ENCODE measurements around the gene COX6B2.
A peak's percentile ranks its signal among the peaks of the same experiment; 100 is the strongest.

The COX6B2 gene

GRCh38 chr19:55386493-55386971 lies 32.0 kb upstream of the COX6B2 start:
- peaks cover 10% of the 10 kb centered on the region for H3K27me3 Mint-ChIP-seq
- H3K27ac Mint-ChIP-seq, result peak overlapping the region; percentile 95
- H3K4me1 Mint-ChIP-seq (ENCODE audit: low read depth), result peaks cover 73% of the 10 kb centered on the region
- intact Hi-C loops (cut with micrococcal nuclease), result loop anchor here (5.0 kb wide), 2 partner anchors 49 to 94 kb away; partner anchors contain the start of gene KMT5C
- peaks cover 60% of the 10 kb centered on the region for H3K36me3 Mint-ChIP-seq (ENCODE audit: low read depth)
- H3K4me3 Mint-ChIP-seq, result peak overlapping the region; percentile 91
- H3K9me3 Mint-ChIP-seq, result no peaks in the 10 kb centered on the region

- H3K4me1 Mint-ChIP-seq (ENCODE audit: low read depth), result peaks cover 72% of the 10 kb centered on the region
- no peaks in the 10 kb centered on the region for H3K9me3 Mint-ChIP-seq
- intact Hi-C loops (cut with micrococcal nuclease), result loop anchor here (2.0 to 5.0 kb wide), 3 partner anchors 23 to 94 kb away; partner anchors contain the start of gene KMT5C
- H3K27ac Mint-ChIP-seq, result peak within 1 kb of the TSS; percentile 95
- H3K4me3 Mint-ChIP-seq, result peak within 1 kb of the TSS; percentile 91
- peaks cover 12% of the 10 kb centered on the region for H3K27me3 Mint-ChIP-seq
- peaks cover 54% of the 10 kb centered on the region for H3K36me3 Mint-ChIP-seq (ENCODE audit: low read depth)
These were observed 31.4 kb upstream of the COX6B2 start, which contains the start of gene RPL28 for GRCh38 chr19:55385724-55386492. Gene RPL28, plus strand, starts transcription at chr19:55385932. Its CDS starts 426 bp downstream, at chr19:55386358.

- Mint-ChIP-seq H3K27ac (peak overlapping the region; percentile 95), H3K36me3 (ENCODE audit: low read depth) (peaks cover 46% of the 10 kb centered on the region), H3K4me3 (peak overlapping the region; percentile 91), H3K9me3 (no peaks in the 10 kb centered on the region), H3K27me3 (peaks cover 12% of the 10 kb centered on the region), H3K4me1 (ENCODE audit: low read depth) (peaks cover 64% of the 10 kb centered on the region)
- intact Hi-C loops (cut with micrococcal nuclease), result loop anchor here (2.0 to 5.0 kb wide), 3 partner anchors 24 to 93 kb away; partner anchors contain the start of gene KMT5C
These were observed 30.6 kb upstream of the COX6B2 start for GRCh38 chr19:55384920-55385723.

GRCh38 chr19:55384131-55384919 lies 29.8 kb upstream of the COX6B2 start, which contains the start of gene TMEM238:
Gene TMEM238, minus strand, starts transcription at chr19:55384292. Its CDS starts 33 bp downstream, at chr19:55384259.
- no peaks in the 10 kb centered on the region for H3K9me3 Mint-ChIP-seq
- H3K27ac Mint-ChIP-seq, result peak within 1 kb of the TSS; percentile 95
- H3K4me1 Mint-ChIP-seq (ENCODE audit: low read depth), result peaks cover 56% of the 10 kb centered on the region
- peaks cover 38% of the 10 kb centered on the region for H3K36me3 Mint-ChIP-seq (ENCODE audit: low read depth)
- intact Hi-C loops (cut with micrococcal nuclease), result loop anchor here (2.0 kb wide), 1 partner anchor 24 kb away; no protein-coding TSS in a partner anchor
- H3K27me3 Mint-ChIP-seq, result peaks cover 14% of the 10 kb centered on the region
- H3K4me3 Mint-ChIP-seq, result peak within 1 kb of the TSS; percentile 91

GRCh38 chr19:55383279-55384130 lies 29.0 kb upstream of the COX6B2 start:
- peaks cover 48% of the 10 kb centered on the region for H3K4me1 Mint-ChIP-seq (ENCODE audit: low read depth)
- H3K27me3 Mint-ChIP-seq, result peaks cover 20% of the 10 kb centered on the region
- no peaks in the 10 kb centered on the region for H3K9me3 Mint-ChIP-seq
- H3K4me3 Mint-ChIP-seq, result peak overlapping the region; percentile 81
- intact Hi-C loops (cut with micrococcal nuclease), result loop anchor here (2.0 kb wide), 1 partner anchor 25 kb away; no protein-coding TSS in a partner anchor
- peak overlapping the region; percentile 59 for H3K27ac Mint-ChIP-seq
- H3K36me3 Mint-ChIP-seq (ENCODE audit: low read depth), result peaks cover 30% of the 10 kb centered on the region

GRCh38 chr19:55382522-55383054 lies 28.1 kb upstream of the COX6B2 start:
- Mint-ChIP-seq H3K9me3 (no peaks in the 10 kb centered on the region), H3K36me3 (ENCODE audit: low read depth) (peaks cover 21% of the 10 kb centered on the region), H3K27ac (no peak overlapping the region), H3K4me3 (no peak overlapping the region), H3K27me3 (peaks cover 30% of the 10 kb centered on the region), H3K4me1 (ENCODE audit: low read depth) (peaks cover 38% of the 10 kb centered on the region)
- intact Hi-C loops (cut with micrococcal nuclease), result no loop called here

GRCh38 chr19:55382013-55382412 lies 27.5 kb upstream of the COX6B2 start:
- Mint-ChIP-seq H3K27ac (no peak overlapping the region), H3K36me3 (ENCODE audit: low read depth) (peaks cover 15% of the 10 kb centered on the region), H3K9me3 (no peaks in the 10 kb centered on the region), H3K4me3 (no peak overlapping the region), H3K27me3 (peaks cover 34% of the 10 kb centered on the region), H3K4me1 (ENCODE audit: low read depth) (peaks cover 33% of the 10 kb centered on the region)
- intact Hi-C loops (cut with micrococcal nuclease), result no loop called here

GRCh38 chr19:55379174-55379573 lies 24.7 kb upstream of the COX6B2 start:
- no peaks in the 10 kb centered on the region for H3K9me3 Mint-ChIP-seq
- no peak overlapping the region for H3K4me3 Mint-ChIP-seq
- peaks cover 58% of the 10 kb centered on the region for H3K27me3 Mint-ChIP-seq
- intact Hi-C loops (cut with micrococcal nuclease), result no loop called here
- H3K4me1 Mint-ChIP-seq (ENCODE audit: low read depth), result peaks cover 24% of the 10 kb centered on the region
- no peaks in the 10 kb centered on the region for H3K36me3 Mint-ChIP-seq (ENCODE audit: low read depth)
- H3K27ac Mint-ChIP-seq, result no peak overlapping the region

- H3K27ac Mint-ChIP-seq, result no peak overlapping the region
- H3K27me3 Mint-ChIP-seq, result peaks cover 73% of the 10 kb centered on the region
- H3K9me3 Mint-ChIP-seq, result no peaks in the 10 kb centered on the region
- intact Hi-C loops (cut with micrococcal nuclease), result no loop called here
- peaks cover 14% of the 10 kb centered on the region for H3K4me1 Mint-ChIP-seq (ENCODE audit: low read depth)
- no peaks in the 10 kb centered on the region for H3K36me3 Mint-ChIP-seq (ENCODE audit: low read depth)
- no peak overlapping the region for H3K4me3 Mint-ChIP-seq
These were observed 23.0 kb upstream of the COX6B2 start for GRCh38 chr19:55377356-55378131.

- Mint-ChIP-seq H3K4me1 (ENCODE audit: low read depth) (peaks cover 8% of the 10 kb centered on the region), H3K9me3 (no peaks in the 10 kb centered on the region), H3K27ac (no peak within 1 kb of the TSS), H3K4me3 (no peak within 1 kb of the TSS), H3K27me3 (peaks cover 73% of the 10 kb centered on the region), H3K36me3 (ENCODE audit: low read depth) (no peaks in the 10 kb centered on the region)
- intact Hi-C loops (cut with micrococcal nuclease), result no loop called here
These were observed 21.9 kb upstream of the COX6B2 start, which contains the start of gene TMEM190 for GRCh38 chr19:55376241-55376933. Gene TMEM190, plus strand, starts transcription at chr19:55376826. Its CDS starts 28 bp downstream, at chr19:55376854.

- intact Hi-C loops (cut with micrococcal nuclease), result no loop called here
These were observed 19.7 kb upstream of the COX6B2 start for GRCh38 chr19:55373993-55374757.

More at GRCh38 chr19:55373993-55374757, 19.7 kb upstream of the COX6B2 start:
- H3K9me3 Mint-ChIP-seq, result no peaks in the 10 kb centered on the region
- peaks cover 86% of the 10 kb centered on the region for H3K27me3 Mint-ChIP-seq
- peaks cover 14% of the 10 kb centered on the region for H3K4me1 Mint-ChIP-seq (ENCODE audit: low read depth)
- H3K27ac Mint-ChIP-seq, result no peak overlapping the region
- H3K4me3 Mint-ChIP-seq, result no peak overlapping the region
- no peaks in the 10 kb centered on the region for H3K36me3 Mint-ChIP-seq (ENCODE audit: low read depth)
